Measurements from ENCODE around the gene STRIT1. TPM values are rescaled to one million over a fixed set of nuclear protein-coding genes. Genes with fewer than 3 reads are reported as not detected.

STRIT1 gene
- total and polyA plus RNA-seq, 2 donors (not counting 1 experiment from before 2014, with no cell fraction given) = not detected

DNA sequence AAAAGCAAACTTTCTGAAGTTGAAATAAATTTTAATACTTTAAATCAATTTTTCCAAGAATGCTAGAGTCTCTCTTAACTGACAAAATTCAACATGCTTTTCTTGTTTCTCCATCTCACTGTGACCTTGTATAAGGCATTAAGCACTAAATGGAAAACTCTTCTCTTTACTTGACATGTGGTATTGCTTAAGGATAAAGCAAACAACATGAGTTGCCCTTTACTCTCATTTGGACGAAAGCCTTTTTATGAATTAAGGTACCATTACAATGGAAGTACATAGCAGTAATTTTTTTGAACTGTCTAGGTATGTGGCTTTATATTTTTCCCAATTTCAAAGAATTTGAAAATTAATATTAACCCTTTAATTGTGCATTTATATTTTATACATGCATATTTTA is 1.4 kb downstream of the STRIT1 start:
- no peak overlapping the region for H2AFZ ChIP-seq (ENCODE audit: insufficient read depth, low read depth, low read length, poor library complexity, severe bottlenecking)
- H3K4me3 ChIP-seq (ENCODE audit: control extremely low read depth in 1 of 5, extremely low read depth in 1 of 5, insufficient read depth in 1 of 5, low read depth in 2 of 5, low read length in 4 of 5) = no peak overlapping the region
- ChIA-PET POLR2A (no interaction called here), CTCF (no interaction called here)
- intact Hi-C loops (cut with micrococcal nuclease) = no loop called here
- ATAC-seq (ENCODE audit: low read depth) = no peak
- Mint-ChIP-seq H3K27ac (no peak overlapping the region), H3K4me3 (no peak overlapping the region), H3K9me3 (ENCODE audit: insufficient read depth) (peaks cover 4% of the 10 kb centered on the region), H3K27me3 (no peaks in the 10 kb centered on the region), H3K4me1 (no peaks in the 10 kb centered on the region)
- WGBS (ENCODE audit: insufficient coverage) = no CpG with 5 or more reads among the region's 1 CpG
- H3K27me3 ChIP-seq (replicated peaks in 1 of 4; ENCODE audit: control extremely low read depth in 1 of 4, control insufficient read depth in 3 of 4, insufficient read depth in 4 of 4, low read length in 3 of 4) = no peaks in the 10 kb centered on the region
- H3K36me3 ChIP-seq (replicated peaks in 1 of 2; ENCODE audit: control extremely low read depth in 1 of 2, control insufficient read depth in 1 of 2, extremely low read depth in 1 of 2, insufficient read depth in 2 of 2, low read length in 1 of 2) = no peaks in the 10 kb centered on the region
- no peak overlapping the region for H3K27ac ChIP-seq (ENCODE audit: low read length in 2 of 2)
- TF ChIP-seq, protein P1, sequence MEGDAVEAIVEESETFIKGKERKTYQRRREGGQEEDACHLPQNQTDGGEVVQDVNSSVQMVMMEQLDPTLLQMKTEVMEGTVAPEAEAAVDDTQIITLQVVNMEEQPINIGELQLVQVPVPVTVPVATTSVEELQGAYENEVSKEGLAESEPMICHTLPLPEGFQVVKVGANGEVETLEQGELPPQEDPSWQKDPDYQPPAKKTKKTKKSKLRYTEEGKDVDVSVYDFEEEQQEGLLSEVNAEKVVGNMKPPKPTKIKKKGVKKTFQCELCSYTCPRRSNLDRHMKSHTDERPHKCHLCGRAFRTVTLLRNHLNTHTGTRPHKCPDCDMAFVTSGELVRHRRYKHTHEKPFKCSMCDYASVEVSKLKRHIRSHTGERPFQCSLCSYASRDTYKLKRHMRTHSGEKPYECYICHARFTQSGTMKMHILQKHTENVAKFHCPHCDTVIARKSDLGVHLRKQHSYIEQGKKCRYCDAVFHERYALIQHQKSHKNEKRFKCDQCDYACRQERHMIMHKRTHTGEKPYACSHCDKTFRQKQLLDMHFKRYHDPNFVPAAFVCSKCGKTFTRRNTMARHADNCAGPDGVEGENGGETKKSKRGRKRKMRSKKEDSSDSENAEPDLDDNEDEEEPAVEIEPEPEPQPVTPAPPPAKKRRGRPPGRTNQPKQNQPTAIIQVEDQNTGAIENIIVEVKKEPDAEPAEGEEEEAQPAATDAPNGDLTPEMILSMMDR (IDR thresholded peaks at IDR 0.05) = no peak
- no peak for TF ChIP-seq EZH2 (IDR thresholded peaks at IDR 0.05; ENCODE audit: borderline replicate concordance, insufficient read depth, low read depth, low read length, poor library complexity, severe bottlenecking)
- no peak for DNase-seq
- no peaks in the 10 kb centered on the region for H3K4me1 ChIP-seq (ENCODE audit: control insufficient read depth in 2 of 2, insufficient read depth in 2 of 2, low read length in 2 of 2)
- H3K79me2 ChIP-seq (ENCODE audit: control insufficient read depth, insufficient read depth, low read length) = no peaks in the 10 kb centered on the region
- no peak overlapping the region for H3K9ac ChIP-seq (ENCODE audit: low read length)
- H3K9me3 ChIP-seq (ENCODE audit: control extremely low read depth in 1 of 3, control insufficient read depth in 2 of 3, insufficient read depth in 1 of 3, low read length in 2 of 3) = peaks cover 0 to 5% (median 0%) of the 10 kb centered on the region in 3 donors
- H3K4me2 ChIP-seq (replicated peaks; ENCODE audit: low read depth, low read length, poor library complexity, severe bottlenecking) = no peak overlapping the region
- no peaks in the 10 kb centered on the region for H4K20me1 ChIP-seq (ENCODE audit: control insufficient read depth, insufficient read depth, low read length, poor library complexity, severe bottlenecking)

DNA sequence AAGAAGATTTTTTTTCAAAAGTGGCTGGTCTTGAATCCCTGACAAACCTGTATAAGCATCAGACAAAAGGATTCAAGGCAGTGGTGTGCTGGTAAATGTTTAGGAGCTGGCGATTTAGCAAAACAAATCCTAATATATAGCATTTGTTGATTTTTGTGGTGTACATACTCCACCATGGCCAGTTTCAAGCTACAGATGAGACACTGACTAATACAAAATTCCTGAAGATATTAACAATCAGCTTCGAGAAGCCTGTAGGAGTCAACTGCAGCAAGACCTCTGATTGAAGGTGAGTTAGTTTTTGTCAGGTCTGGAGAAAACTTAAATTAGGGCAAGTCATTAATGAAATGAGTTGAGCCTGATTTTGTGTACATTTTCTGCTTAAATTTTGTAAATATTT is 6.7 kb downstream of the STRIT1 start:
- WGBS (ENCODE audit: insufficient coverage) = no CpG with 5 or more reads among the region's 2 CpGs
- Histone ChIP-seq H4K20me1 (ENCODE audit: control insufficient read depth, insufficient read depth, low read length, poor library complexity, severe bottlenecking) (no peaks in the 10 kb centered on the region), H3K79me2 (ENCODE audit: control insufficient read depth, insufficient read depth, low read length) (no peaks in the 10 kb centered on the region), H3K4me1 (ENCODE audit: control insufficient read depth in 2 of 2, insufficient read depth in 2 of 2, low read length in 2 of 2) (no peaks in the 10 kb centered on the region), H3K36me3 (replicated peaks in 1 of 2; ENCODE audit: control extremely low read depth in 1 of 2, control insufficient read depth in 1 of 2, extremely low read depth in 1 of 2, insufficient read depth in 2 of 2, low read length in 1 of 2) (no peaks in the 10 kb centered on the region), H3K27ac (ENCODE audit: low read length in 2 of 2) (no peak overlapping the region), H3K27me3 (replicated peaks in 1 of 4; ENCODE audit: control extremely low read depth in 1 of 4, control insufficient read depth in 3 of 4, insufficient read depth in 4 of 4, low read length in 3 of 4) (no peaks in the 10 kb centered on the region), H3K9ac (ENCODE audit: low read length) (no peak overlapping the region), H2AFZ (ENCODE audit: insufficient read depth, low read depth, low read length, poor library complexity, severe bottlenecking) (no peak overlapping the region), H3K4me3 (ENCODE audit: control extremely low read depth in 1 of 5, extremely low read depth in 1 of 5, insufficient read depth in 1 of 5, low read depth in 2 of 5, low read length in 4 of 5) (no peak overlapping the region), H3K9me3 (ENCODE audit: control extremely low read depth in 1 of 3, control insufficient read depth in 2 of 3, insufficient read depth in 1 of 3, low read length in 2 of 3) (no peaks in the 10 kb centered on the region), H3K4me2 (replicated peaks; ENCODE audit: low read depth, low read length, poor library complexity, severe bottlenecking) (no peak overlapping the region)
- no peak for TF ChIP-seq EZH2 (IDR thresholded peaks at IDR 0.05; ENCODE audit: borderline replicate concordance, insufficient read depth, low read depth, low read length, poor library complexity, severe bottlenecking)
- TF ChIP-seq, protein P1 (IDR thresholded peaks at IDR 0.05) = no peak
- ChIA-PET POLR2A (no interaction called here), CTCF (no interaction called here)
- no peaks in the 10 kb centered on the region for H3K4me1 Mint-ChIP-seq
- ATAC-seq (ENCODE audit: low read depth) (no peak), DNase-seq (no peak)
- H3K9me3 Mint-ChIP-seq (ENCODE audit: insufficient read depth) = no peaks in the 10 kb centered on the region
- no peak overlapping the region for H3K27ac Mint-ChIP-seq
- no peaks in the 10 kb centered on the region for H3K27me3 Mint-ChIP-seq
- H3K4me3 Mint-ChIP-seq = no peak overlapping the region
- intact Hi-C loops (cut with micrococcal nuclease) = no loop called here

Data from B cell (primary cell).